HG02759 (cell line): ENCODE measurements around the gene RNU11.
"Not testable (repeated sequence)": the region's sequence is repeated elsewhere in the genome, so short reads cannot be mapped to it uniquely, and the experiment has no call there.

ENCODE experiments used
- ATAC-seq: cut with Tn5 transposase; IDR thresholded peaks from one replicate; pipeline ENCODE4 v1.9.1; 2021; ENCODE audit warnings: mild to moderate bottlenecking, moderate library complexity; ENCODE audit not compliant: unreplicated experiment

RNU11 gene

DNA sequence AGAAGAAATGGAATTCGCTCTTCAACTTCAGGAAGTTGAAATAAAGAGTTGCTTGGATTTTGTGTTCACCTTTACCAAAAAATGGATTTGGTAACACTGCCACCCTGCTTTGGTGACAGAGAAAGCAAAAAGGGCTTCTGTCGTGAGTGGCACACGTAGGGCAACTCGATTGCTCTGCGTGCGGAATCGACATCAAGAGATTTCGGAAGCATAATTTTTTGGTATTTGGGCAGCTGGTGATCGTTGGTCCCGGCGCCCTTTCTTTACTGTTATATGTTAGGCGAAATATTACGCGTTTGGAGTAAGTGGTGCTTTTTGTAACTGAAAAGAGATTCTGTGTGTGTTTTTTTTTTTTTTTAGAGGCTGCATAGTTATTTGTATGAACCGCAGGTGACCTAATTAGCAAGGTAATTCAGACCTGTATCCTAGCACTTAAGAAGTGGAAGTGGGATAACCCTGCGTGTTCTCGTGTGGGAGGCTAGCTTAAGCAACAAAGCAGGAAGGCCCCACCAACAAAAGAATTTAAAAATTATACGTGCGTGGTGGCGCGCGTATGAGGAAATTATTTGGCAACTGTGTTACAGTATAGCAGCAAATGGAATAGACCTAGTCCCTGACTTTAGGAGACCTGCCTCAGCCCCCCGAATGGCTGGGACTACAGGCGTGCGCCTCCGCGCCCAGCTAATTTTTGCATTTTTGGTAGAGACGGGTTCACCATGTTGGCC lies at the start of gene RNU11:
Gene RNU11, plus strand, starts transcription at position 127 of the 725 bp plus-strand sequence.
- peak; percentile 65 for ATAC-seq

- no peak for ATAC-seq
Measured at GRCh38 chr1:28601696-28602095, 46.7 kb upstream of the RNU11 start.

DNA sequence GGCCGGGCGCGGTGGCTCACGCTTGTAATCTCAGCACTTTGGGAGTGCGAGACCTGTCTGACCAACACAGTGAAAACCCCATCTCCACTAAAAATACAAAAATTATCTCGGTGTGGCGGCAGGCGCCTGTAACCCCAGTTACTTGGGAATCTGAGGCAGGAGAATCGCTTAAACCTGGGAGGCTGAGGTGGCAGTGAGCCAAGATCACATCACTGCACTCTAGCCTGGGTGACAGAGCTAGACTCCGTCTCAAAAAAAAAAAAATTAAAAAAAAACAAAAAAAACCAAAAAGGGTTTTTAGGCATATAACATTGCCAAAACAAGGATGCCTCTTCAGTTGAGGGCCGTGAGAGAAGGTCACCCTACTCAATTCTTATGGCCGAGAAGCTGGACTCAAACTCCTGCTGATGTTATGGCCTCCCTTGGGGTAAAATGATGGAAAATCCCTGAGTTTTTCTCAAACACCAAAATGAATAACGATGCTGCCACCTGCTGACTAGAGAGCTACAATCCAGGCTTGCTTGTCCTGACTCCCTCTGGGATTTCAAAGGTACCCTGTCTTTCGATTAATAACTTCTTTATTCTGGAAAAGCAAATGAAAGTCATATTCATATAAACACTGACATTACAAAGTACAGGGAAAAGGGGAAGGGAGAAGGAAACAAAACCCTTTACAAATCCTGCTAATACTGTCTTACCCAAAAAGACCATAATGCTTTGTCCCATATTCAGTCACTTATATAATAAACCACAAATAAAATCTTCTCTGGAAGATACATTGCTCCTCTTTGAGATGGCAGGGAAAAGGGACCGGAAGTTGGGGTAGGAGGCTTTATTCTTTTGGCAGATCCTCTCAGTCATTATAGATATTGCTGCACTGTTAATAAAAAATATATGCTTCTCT lies 45.6 kb upstream of the RNU11 start:
- ATAC-seq = no peak

DNA sequence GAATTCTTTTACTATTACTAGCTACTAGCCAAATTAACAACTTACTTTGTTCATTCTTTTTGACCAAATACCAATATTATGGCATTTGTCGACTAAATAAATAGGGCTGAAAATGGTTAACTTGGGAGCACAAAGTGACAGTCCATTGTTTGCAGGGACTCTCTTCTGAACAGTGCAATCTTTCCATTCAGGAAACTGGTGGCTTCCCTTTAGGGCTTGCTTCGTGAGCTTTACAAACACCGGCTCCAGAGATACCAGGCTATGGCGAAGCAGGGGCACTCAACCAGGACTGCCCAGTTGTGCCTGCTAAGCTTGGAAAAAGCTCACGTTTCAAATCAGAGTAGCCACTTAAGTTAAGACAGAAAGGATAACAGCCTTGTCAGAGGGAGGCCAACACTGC lies 44.0 kb upstream of the RNU11 start:
- no peak for ATAC-seq

- ATAC-seq = no peak
Measured at GRCh38 chr1:28604962-28605361, 43.4 kb upstream of the RNU11 start.

- ATAC-seq = no peak
Measured at GRCh38 chr1:28606771-28607170, 41.6 kb upstream of the RNU11 start.

DNA sequence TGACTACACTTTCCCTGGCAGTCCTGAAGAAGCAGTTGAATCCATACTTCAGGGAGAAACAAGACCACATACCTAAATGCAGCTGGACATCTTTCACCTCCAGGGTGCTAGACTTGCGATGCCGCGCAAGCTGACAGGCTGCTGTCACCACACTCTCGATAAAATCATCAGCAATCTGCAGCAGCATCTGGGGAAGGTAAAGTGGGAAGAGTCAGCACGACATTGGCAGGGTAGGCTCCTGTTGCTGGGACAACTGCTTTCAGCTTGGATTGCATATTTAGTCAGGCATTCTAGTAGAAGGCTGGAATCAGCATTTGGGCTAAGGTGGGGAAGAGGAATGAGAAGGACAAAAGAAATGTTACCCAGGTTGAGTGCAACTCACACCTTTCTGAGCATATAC lies 35.2 kb upstream of the RNU11 start:
- ATAC-seq = no peak

GRCh38 chr1:28631713-28632112 lies 16.7 kb upstream of the RNU11 start:
- ATAC-seq = no peak

DNA sequence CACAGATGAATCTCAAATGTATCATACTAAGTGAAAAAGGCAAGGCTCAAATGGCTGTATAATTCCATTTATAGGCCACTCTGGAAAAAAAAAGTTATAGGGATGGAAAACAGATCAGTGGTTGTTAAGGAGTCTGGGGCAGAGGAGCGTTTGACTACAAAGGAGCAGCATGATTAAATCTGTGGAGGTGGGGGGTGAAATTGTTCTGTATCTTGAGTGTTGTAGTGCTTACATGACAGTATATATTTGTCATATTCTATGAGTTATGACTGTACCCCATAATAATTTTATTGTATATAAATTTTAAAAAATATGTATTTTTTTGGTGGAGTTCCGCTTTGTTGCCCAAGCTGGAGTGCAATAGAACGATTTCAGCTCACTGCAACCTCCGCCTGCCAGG lies 15.8 kb upstream of the RNU11 start:
- no peak for ATAC-seq

DNA sequence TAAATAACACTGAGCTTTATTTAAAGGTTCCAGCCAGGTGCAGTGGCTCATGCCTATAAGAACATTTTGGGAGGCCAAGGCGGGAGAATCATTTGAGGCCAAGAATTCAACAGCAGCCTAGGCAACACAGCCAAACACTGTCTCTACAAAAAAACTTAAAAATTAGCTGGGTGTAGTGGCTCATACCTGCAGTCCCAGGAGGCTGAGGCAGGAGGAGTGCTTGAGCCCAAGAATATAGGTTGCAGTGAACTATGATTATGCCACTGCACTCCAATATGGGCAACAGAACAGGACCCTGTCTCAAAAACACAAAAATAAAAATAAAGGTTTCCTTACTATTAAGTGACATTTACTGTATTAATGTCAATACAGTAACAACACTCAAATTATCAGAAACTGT lies 7.6 kb upstream of the RNU11 start:
- no peak for ATAC-seq

DNA sequence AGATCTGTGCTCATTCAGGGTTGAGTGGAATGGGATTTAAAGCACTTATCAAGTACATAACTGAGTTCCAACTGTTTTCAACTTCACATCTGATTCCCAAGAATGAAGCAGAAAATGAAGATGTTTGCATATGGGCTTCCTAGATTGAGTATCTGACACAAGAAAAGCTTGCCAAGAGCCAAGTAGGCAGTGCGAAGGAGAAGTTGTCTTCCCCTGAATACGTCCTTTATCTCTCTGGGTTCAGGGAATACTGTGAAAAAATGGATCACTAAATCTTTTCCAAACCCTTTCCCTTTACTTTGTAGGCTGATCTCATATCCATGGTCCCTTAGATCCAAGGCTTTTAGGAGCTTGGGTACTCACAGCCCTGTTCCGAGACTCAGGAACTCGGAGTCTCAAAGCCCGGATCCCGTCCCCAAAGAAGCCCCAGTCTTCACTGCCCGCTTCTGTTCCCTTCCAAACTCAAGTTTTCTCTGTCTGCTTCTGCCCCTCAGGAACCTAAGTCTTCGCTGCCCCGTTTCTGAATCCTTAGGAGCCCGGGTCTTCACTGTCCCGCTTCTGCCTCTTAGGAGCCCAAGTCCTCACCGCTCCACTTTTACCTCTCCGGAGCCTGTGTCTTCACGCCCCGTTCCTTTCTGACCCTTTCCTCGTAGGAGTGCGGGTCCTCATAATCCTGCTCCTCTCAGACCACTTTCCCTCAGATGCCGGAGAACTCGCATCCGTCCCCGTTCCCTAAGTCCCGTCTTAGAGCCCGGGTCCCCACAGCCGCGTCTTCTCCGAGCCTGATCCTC lies 6.1 kb upstream of the RNU11 start:
- peak; percentile 2 for ATAC-seq

DNA sequence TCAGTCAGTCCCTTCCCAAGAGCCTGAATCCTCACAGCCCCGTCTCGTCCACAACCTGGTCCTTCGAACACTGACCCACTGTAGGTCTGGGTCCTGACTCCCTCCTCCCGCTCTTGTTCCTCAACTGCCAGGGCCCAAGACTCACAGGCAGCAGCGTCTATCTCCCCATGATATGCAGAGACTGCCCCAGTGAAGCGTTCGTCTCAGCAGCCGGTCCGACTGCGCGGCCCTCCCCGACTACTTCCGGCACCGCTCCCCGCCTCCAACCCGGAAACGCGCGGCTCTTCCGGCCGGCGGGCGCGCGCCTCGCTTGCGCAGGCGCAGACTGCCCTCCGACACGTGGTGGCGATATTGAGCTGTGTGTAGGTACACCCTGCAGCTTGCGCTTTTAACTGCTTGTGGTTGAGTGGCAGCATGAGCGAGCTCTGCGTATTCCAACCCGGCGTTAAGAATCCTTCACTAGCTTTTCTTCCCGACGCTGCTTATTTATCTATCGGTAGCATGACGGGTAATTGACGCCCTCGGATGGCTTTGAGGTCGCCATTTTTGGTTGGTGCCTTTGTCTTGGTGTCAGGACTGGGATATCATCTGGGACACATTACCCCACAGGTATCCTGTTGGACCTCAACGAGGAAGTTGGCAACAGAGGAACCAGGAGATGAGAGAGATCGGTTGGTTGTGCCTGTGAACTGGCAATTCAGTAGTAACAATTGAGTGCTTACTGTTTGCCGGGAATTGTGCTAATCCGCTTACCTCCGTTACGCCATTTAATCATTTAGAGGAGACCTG lies 5.4 kb upstream of the RNU11 start, which contains the start of gene TAF12:
Gene TAF12, minus strand, starts transcription at position 221 of the 789 bp plus-strand sequence. CDS start 20,986 bp downstream, outside the sequence.
- peak; percentile 84 for ATAC-seq

DNA sequence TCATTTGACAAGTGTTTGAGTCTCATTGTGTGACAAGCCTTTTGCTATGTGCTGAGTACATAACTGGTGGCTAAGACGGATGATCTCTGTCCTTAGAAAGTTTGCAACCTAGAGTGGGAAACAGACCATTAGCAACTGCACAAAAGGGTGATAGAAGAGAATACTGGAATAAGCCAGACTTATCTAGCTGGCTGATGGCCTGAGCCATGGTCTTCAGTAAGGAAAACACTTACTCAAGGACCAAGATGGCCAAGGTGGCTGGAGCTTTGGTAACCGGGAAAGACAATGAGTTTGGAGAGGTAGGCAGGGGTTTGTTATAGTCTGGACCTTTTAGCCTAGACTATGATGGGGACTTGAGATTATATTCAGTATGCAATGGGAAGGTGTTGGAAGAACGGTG lies 3.9 kb upstream of the RNU11 start:
- ATAC-seq = no peak

DNA sequence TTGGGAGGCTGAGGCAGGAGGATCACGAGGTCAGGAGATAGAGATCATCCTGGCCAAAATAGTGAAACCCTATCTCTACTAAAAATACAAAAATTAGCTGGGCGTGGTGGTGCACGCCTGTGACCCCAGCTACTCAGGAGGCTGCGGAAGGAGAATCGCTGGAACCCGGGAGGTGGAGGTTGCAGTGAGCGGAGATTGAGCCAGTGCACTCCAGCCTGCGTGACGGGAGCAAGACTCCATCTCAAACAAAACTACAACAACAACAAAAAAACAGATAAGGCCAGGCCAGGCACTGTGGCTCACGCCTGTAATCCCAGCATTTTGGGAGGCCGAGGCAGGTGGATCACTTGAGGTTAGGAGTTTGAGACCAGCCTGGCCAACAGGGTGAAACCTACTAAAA lies 3.0 kb upstream of the RNU11 start:
- not testable (repeated sequence) for ATAC-seq

DNA sequence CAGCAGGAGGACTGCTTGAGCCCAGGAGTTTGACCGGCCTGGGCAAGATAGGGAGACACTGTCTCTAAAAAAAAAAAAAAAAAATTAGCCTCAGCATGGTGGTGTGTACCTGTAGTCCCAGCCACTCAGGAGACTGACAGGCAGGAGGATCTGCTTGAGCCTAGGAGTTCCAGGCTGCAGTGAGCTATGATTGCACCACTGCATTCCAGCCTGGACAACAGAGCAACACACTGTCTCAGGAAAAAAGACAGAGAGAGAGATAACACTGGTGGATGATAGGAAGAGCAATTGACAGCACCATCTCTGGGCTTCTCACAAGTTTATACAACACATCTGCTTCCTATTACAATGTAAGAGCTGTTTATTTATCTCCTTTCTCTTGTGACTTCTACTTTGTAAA lies 2.4 kb upstream of the RNU11 start:
- ATAC-seq = no peak

DNA sequence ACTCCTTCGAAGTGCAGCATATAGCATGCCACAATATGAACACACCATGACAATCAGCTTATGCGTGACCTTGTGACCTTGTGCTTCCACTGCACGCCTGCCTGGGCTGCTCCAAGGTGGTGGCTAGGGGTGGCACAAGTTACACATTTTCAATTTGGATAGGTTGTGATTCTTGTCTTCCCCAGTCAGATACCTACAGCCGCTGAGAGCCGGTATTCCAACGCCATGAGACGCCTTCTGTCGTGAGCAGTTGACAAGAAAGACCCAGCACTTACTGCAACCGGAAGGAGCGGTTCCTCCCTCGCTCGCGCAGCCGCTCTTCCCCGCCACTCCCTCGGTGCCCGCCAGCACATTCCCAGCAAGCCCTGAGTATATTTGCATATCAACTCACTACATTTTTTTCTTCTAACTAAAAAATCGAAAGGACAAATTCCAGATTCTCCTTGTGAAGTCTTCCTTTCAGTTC lies 359 bp upstream of the RNU11 start:
- ATAC-seq = peak; percentile 73

DNA sequence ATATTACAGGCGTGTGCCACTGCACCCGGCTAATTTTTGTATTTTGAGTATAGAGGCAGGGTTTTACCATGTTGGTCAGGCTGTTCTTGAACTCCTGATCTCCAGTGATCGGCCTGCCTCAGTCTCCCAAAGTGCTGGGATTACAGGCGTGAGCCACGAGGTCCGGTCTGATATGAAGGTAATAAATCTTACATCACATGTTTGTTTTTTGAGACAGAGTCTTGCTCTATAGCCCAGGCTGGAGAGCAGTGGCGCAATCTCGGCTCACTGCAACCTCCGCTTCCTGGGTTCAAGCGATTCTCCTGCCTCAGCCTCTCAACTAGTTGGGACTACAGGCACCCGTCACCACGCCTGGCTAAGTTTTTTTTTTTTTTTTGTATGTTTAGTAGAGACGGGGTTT lies 4.7 kb downstream of the RNU11 start:
- not testable (repeated sequence) for ATAC-seq

GRCh38 chr1:28653870-28654269 lies 5.5 kb downstream of the RNU11 start:
- ATAC-seq = not testable (repeated sequence)

DNA sequence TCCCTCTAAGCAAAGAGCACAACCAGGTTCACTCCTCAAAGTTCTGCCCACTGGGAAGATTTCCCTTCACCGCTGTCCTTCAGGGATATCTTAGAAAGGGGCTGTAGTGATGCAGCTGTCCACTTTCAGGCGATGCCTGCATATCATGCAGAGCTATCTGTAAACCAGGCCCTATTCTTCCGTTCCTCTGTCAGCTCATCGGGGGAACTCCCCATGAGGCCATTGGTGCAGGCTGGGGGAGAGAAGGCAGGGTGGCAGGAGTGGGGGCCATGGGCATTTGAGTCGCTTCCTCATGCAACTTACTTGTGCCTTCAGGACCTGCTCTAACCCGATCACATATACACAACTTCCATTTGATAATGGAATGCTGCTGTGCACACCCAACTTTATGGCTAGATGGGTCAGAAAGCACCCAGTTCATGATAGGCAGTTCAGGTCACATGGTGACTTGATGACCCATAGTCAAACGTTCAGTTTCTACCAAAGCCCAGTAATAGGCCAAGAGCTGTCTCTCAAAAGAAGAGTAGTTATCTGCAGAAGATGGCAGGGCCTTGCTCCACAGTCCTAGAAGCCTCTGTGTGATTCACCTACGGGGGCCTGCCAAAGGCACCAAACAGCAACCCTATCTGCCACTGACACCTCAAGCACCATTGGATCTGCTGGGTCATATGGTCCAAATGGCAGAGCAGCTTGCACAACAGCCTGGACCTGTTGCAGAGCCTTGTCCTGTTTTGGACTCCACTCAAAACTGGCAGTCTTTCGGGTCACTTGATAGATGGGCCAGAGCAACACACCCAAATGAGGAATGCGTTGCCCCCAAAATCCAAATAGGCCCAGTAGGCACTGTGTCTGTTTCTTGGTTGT lies 7.3 kb downstream of the RNU11 start:
- not testable (repeated sequence) for ATAC-seq
